ENCODE measurements around the gene DMD. TPM values are rescaled to one million over a fixed set of nuclear protein-coding genes. Genes with fewer than 3 reads are reported as not detected.

Gene DMD
- total RNA-seq, 1 donor from 2014 or later, result 1.7 TPM

DNA sequence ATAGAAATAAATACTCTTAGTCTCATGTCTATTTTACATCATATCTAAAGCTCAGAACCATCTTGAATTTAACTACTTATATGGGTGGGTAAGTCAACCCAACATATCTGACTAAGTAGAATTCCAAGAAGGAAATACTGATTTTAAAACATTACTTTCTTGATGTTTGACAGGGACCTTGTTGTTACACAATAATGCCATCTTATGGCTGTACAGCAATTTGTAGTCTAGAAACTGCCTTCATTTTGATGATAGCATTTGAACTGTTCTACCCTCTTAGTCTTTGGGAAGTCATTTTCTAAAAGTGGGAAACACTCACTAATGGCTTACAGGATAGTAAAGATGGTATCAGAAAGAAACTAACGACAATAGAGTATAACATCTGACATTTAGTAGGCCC is 929.5 kb downstream of the DMD start:
- Mint-ChIP-seq H3K27me3 (ENCODE audit: unreplicated experiment) (no peaks in the 10 kb centered on the region), H3K4me3 (ENCODE audit: unreplicated experiment) (no peak overlapping the region), H3K4me1 (ENCODE audit: low read depth, unreplicated experiment) (peaks cover 2% of the 10 kb centered on the region), H3K27ac (ENCODE audit: unreplicated experiment) (no peak overlapping the region), H3K9me3 (ENCODE audit: unreplicated experiment) (no peaks in the 10 kb centered on the region), H3K36me3 (ENCODE audit: unreplicated experiment) (no peaks in the 10 kb centered on the region)
- TF ChIP-seq, protein P1, sequence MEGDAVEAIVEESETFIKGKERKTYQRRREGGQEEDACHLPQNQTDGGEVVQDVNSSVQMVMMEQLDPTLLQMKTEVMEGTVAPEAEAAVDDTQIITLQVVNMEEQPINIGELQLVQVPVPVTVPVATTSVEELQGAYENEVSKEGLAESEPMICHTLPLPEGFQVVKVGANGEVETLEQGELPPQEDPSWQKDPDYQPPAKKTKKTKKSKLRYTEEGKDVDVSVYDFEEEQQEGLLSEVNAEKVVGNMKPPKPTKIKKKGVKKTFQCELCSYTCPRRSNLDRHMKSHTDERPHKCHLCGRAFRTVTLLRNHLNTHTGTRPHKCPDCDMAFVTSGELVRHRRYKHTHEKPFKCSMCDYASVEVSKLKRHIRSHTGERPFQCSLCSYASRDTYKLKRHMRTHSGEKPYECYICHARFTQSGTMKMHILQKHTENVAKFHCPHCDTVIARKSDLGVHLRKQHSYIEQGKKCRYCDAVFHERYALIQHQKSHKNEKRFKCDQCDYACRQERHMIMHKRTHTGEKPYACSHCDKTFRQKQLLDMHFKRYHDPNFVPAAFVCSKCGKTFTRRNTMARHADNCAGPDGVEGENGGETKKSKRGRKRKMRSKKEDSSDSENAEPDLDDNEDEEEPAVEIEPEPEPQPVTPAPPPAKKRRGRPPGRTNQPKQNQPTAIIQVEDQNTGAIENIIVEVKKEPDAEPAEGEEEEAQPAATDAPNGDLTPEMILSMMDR (IDR thresholded peaks at IDR 0.05; ENCODE audit: partially characterized antibody, unreplicated experiment), result no peak
- no peak for DNase-seq

DNA sequence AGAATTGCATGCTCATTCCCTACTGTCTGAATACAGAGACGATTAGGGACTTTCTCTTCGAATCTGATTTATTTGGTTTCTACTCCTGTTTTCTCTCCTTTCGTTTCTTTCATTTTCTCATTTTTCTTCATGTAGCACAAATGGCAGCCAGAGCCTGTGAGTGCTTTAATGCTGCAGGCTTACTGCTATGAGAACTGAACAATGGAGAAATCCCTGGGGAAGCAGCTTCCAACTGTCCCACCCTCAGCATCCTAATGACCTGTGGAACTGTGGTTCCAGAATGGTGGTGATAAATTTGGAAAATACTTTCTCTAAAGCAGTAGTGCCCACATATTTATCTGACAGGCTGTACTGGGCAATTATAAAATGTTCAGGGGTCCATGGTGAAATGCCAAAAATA is 930.4 kb downstream of the DMD start:
- DNase-seq, result no peak
- peaks cover 2% of the 10 kb centered on the region for H3K4me1 Mint-ChIP-seq (ENCODE audit: low read depth, unreplicated experiment)
- peak overlapping the region; percentile 79 for H3K27ac Mint-ChIP-seq (ENCODE audit: unreplicated experiment)
- TF ChIP-seq, protein P1 (IDR thresholded peaks at IDR 0.05; ENCODE audit: partially characterized antibody, unreplicated experiment), result no peak
- no peaks in the 10 kb centered on the region for H3K36me3 Mint-ChIP-seq (ENCODE audit: unreplicated experiment)
- H3K27me3 Mint-ChIP-seq (ENCODE audit: unreplicated experiment), result no peaks in the 10 kb centered on the region
- H3K9me3 Mint-ChIP-seq (ENCODE audit: unreplicated experiment), result no peaks in the 10 kb centered on the region
- no peak overlapping the region for H3K4me3 Mint-ChIP-seq (ENCODE audit: unreplicated experiment)

DNA sequence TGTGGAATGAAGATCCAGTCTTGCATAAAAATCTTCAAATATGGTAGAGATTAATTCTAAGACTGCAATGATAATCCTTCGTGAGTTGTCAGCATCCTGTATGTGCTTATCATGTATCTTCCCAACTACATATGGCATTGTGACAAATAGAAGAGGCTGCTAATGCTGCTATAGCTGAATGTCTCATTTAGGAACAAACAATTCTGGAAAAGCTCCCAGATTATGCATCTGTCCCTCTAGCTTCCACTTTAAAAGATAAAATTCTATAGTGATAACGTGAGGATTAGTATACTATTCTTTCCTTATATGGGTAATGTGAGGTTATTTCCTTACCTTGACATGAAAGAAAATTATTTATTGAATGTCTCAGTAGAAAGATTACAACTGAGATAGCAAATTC is 930.9 kb downstream of the DMD start:
- Mint-ChIP-seq H3K4me1 (ENCODE audit: low read depth, unreplicated experiment) (peaks cover 2% of the 10 kb centered on the region), H3K27ac (ENCODE audit: unreplicated experiment) (no peak overlapping the region), H3K4me3 (ENCODE audit: unreplicated experiment) (no peak overlapping the region), H3K27me3 (ENCODE audit: unreplicated experiment) (no peaks in the 10 kb centered on the region), H3K9me3 (ENCODE audit: unreplicated experiment) (no peaks in the 10 kb centered on the region), H3K36me3 (ENCODE audit: unreplicated experiment) (no peaks in the 10 kb centered on the region)
- DNase-seq, result no peak
- TF ChIP-seq, protein P1 (IDR thresholded peaks at IDR 0.05; ENCODE audit: partially characterized antibody, unreplicated experiment), result no peak

DNA sequence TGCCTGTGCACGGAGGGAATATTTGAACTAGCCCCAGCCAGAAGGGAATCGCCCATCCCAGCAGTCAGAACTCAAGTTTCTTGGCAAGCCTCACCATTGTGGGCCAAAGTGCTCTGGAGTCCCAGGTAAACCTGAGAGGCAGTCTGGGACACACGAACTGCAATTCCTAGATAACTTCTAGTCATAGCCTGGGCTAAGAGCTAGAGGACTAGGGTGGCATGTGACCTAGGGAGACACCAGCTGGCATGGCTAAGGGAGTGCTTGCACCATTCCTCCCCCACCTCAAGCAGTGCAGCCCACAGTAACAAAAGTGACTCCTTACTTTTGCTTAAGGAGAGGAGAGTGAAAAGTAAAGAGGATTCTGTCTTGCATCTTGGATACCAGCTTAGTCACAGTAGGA is 935.2 kb downstream of the DMD start:
- H3K4me3 Mint-ChIP-seq (ENCODE audit: unreplicated experiment), result no peak overlapping the region
- DNase-seq, result no peak
- H3K4me1 Mint-ChIP-seq (ENCODE audit: low read depth, unreplicated experiment), result peaks cover 2% of the 10 kb centered on the region
- no peaks in the 10 kb centered on the region for H3K9me3 Mint-ChIP-seq (ENCODE audit: unreplicated experiment)
- H3K27ac Mint-ChIP-seq (ENCODE audit: unreplicated experiment), result no peak overlapping the region
- H3K36me3 Mint-ChIP-seq (ENCODE audit: unreplicated experiment), result no peaks in the 10 kb centered on the region
- H3K27me3 Mint-ChIP-seq (ENCODE audit: unreplicated experiment), result no peaks in the 10 kb centered on the region
- TF ChIP-seq, protein P1 (IDR thresholded peaks at IDR 0.05; ENCODE audit: partially characterized antibody, unreplicated experiment), result no peak

DNA sequence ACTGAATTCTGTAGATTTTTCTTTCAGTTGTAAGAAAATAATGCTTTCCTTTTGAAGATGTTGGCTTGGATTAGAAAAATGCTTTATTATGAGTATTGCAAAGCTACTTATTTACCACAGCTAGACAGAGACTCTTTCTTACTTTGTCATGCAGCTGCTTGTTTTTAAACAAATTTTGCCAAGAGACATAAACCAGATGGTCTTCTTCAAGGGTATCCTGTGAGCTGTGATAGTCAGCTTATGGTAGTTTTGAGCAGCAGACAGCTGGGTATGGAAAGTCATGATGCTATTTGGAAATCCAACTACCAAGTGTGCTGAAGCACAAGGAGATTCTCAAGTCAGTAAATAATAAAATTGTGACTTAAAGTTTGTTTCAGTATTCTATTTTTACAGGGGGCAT is 941.5 kb downstream of the DMD start:
- DNase-seq, result no peak
- TF ChIP-seq, protein P1 (IDR thresholded peaks at IDR 0.05; ENCODE audit: partially characterized antibody, unreplicated experiment), result no peak
- no peaks in the 10 kb centered on the region for H3K4me1 Mint-ChIP-seq (ENCODE audit: low read depth, unreplicated experiment)
- no peak overlapping the region for H3K4me3 Mint-ChIP-seq (ENCODE audit: unreplicated experiment)
- H3K36me3 Mint-ChIP-seq (ENCODE audit: unreplicated experiment), result peaks cover under 1% of the 10 kb centered on the region
- no peaks in the 10 kb centered on the region for H3K9me3 Mint-ChIP-seq (ENCODE audit: unreplicated experiment)
- H3K27me3 Mint-ChIP-seq (ENCODE audit: unreplicated experiment), result no peaks in the 10 kb centered on the region
- H3K27ac Mint-ChIP-seq (ENCODE audit: unreplicated experiment), result no peak overlapping the region
